Fibroblast of skin of left biceps (primary cell): ENCODE measurements around the gene ROBO1.

Experiments
- DNase-seq, 2 experiments: peaks; one replicate each; pipeline ENCODE4 v3.0.0-alpha.2; 2013; ENCODE audit warnings: low read depth in 2 of 2

The ROBO1 gene

DNA sequence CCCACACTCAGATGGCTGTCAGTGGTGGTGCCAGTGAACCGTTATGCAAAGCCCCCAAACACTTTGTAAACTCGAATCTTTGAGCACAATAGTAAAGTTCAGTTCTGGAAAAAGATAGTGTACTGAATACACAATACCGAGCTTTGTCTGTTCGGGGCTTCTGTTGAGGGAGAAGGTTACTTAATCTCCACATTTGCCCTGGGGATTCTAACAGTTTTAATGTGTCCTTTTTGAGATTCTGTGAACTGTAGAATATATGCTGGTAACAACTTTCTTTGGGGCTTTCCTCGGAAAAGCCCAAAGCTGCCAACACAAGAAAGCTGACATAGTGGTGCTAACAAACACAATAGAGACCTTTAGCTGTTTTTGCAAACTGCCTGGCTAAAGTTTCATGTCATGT, 686.5 kb downstream of the ROBO1 start:
- no peak for DNase-seq

- no peak for DNase-seq
Measured at GRCh38 chr3:79074558-79074957, 693.2 kb downstream of the ROBO1 start.

DNA sequence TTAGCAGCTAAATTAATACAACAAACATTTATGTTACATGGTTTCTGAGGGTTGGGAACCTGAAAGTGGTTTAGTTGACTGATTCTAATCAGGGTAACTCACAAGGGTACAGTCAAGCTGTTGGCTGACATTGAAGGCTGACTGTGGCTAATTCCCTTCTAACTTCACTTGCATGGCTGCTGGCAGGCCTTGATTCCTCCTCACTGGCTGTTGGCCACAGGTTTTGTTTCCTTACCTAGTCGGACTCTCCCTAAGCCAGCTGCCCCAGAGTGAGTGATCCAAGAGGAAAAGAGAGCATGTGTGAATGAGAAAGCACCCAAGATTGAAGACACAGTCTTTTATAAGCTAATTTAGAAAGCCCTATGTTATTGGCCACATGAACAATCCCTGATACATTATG, 700.1 kb downstream of the ROBO1 start:
- no peak for DNase-seq

DNA sequence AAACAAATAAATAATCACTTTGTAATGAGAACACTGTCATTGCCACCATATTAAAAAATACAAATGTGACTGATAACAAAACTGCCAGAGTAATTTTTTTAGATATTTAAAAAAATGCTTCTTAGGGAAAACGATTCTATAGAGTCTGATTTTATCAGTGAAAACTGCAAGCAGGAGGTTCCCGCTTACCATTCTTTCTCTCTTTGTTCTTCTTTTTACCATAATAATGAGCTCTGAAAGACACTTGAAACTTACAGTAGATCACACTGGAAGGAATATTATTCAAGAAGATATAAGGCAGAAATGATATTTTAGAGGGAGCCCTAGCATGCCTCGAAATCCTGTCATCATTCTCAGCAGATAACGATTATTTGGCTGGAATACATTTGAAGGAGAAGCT, 701.3 kb downstream of the ROBO1 start:
- no peak for DNase-seq

DNA sequence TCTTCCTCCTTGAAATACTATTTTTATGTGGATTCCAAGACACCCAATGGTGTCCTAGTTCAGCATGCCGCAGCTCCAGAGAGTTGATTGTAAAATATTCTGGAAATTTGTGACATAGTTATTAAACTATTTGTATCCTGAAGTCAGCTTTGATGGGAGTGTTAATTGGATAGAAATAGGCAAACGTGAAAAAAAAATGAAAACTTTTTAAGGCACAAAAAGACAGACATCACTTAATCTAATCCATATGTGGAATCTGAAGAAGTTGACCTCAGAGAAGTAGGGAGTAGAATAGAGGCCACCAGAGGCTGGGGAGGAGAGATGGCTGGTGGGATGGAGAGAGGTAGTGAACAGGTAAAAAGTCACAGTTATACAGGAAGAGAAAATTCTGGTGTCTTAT, 704.2 kb downstream of the ROBO1 start:
- no peak for DNase-seq

GRCh38 chr3:79057756-79058155, 710.0 kb downstream of the ROBO1 start:
- DNase-seq = no peak

DNA sequence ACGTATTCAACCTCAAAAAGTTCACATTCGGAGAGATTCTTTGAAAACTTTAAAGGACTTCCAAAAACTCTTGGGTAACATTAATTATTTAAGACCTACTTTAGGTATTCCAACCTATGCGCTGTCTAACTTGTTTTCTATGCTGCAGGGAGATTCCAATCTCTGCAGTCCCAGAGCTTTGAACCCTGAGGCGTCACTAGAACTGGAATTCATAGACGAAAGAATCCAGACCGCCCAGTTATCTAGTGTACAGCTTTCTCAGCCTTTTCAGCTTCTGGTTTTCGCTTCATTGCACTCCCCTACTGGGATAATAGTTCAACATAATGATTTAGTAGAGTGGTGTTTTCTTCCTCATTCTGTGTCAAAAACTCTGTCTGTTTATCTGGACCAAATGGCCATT, 711.3 kb downstream of the ROBO1 start:
- no peak for DNase-seq

DNA sequence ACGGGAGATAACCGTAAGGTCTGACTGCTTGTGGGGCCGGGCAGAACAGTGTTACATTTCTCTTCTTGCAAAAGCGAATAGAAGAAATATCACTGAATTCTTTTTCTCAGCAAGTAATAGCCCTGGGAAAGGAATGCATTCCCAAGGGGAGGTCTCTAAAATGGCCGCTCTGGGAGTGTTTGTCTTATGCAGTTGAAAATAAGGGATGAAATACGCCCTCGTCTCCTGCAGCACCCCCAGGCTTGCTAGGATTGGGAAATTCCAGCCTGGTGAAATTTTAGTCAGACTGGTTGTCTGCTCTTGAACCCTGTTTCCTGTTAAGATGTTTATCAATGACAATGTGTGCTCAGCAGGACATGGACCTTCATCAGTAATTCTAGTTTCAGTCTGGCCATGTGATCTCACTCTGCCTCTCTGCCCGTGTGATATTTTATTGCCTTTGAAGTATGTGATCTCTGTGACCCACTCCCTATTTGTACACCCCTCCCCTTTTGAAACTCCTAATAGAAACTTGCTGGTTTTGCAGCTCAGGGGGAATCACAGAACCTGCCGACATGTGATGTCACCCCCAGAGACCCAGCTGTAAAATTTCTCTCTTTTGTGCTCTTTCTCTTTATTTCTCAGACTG, 715.6 kb downstream of the ROBO1 start:
- DNase-seq = no peak

DNA sequence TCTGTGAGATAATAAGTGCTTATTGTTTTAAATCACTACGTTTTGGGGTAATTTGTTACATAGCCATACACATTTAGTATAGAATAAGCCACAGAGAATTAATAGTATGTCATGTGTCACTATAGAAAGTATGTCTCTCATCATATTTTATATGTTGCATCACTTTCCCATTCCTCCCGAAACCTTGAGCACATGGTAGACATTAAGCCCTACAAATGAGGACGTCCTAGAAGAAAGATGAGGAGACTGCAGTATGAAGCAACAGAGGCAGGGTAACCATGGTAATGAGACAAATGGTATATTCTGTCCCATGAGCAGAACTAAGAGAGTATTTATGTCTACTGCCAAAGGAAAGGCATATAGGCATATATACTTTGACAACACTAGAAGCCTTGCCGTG, 720.2 kb downstream of the ROBO1 start:
- peak; percentile 59 to 60 for DNase-seq

DNA sequence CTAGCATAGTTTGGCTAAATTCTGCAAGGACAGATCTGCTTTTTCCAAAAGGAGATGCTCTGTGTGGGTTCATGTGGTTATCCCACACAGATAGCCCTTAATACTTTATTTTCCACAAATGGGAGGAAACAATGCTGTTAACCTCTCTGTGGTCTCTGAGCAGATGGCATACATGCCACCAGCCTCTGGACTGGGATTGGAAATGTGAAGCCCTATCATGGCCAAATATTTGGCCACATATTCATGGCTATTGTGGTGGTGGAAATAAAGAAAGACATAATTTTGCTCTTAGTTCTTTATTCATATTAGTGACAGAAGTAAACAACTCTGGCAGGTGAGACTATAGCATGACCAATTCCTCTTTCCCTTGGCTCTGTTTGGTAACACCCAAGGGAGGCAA, 726.2 kb downstream of the ROBO1 start:
- no peak for DNase-seq

DNA sequence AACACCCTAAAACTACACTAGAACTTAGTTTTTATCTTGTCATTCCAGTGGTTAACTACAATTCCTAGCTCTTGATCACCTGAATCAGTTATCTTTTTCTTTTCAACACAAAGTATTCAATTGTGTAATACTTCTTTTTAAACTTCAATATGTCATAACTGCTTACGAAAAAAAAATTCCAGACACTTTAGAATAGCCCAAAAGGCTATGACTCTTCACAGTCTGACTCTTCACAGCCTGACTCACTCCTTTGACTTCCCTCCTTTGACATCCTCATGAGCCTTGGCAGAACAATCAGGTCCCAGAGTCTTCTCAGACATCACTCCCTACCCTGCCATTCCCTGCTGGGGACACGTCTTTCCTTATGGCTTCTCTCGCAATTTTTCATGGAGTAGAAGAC, 727.1 kb downstream of the ROBO1 start:
- peak in 1 of 2 experiments; percentile 51 for DNase-seq

GRCh38 chr3:79040091-79040490, 727.7 kb downstream of the ROBO1 start:
- DNase-seq = no peak

DNA sequence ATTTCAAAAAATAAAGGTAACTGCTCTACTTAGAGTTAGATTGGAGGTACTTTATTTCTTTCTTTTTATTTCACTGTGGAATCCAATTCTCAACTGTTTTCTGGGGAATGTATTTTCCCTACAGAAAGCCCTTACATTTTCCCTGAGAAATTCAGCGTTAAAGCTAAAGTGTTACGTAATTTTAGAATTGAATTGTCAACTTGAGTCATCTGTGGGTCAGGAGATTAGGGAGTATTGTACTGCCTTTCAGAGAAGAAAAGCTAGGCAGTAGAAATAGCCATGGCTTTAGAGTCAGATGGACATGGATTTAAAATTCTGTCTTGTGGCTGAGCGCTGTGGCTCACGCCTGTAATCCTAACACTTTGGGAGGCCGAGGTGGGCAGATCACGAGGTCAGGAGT, 728.6 kb downstream of the ROBO1 start:
- no peak for DNase-seq

GRCh38 chr3:79038636-79039035, 729.2 kb downstream of the ROBO1 start:
- no peak for DNase-seq

GRCh38 chr3:79038057-79038456, 729.7 kb downstream of the ROBO1 start:
- no peak for DNase-seq

DNA sequence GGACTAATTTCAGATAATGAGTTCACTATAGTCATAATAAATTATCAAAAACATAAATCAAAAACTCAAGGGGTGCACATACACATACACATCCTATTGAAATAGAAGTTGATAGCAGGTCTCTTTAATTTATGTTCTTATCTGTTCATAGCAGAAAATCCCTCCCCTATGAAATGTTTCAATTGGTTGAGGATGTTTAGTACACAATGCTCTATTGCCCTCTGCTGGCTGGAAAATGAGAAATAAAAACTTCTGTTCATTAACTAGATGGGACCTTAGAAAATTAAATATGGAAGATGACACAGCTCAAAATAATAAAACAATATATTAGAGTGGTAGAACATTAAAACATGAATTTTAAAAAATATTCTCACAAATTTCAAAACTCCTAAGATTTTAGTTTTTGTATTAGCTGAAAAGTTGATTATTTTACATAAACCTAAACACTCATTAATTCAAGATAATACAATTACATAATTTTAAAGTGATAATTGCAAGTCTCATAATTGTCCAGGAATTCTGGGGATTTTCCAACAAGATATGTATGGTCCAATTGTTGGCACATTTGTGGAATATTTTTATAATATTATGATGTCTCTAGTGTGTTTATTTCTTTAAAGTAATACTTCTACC, 735.0 kb downstream of the ROBO1 start:
- DNase-seq = no peak

DNA sequence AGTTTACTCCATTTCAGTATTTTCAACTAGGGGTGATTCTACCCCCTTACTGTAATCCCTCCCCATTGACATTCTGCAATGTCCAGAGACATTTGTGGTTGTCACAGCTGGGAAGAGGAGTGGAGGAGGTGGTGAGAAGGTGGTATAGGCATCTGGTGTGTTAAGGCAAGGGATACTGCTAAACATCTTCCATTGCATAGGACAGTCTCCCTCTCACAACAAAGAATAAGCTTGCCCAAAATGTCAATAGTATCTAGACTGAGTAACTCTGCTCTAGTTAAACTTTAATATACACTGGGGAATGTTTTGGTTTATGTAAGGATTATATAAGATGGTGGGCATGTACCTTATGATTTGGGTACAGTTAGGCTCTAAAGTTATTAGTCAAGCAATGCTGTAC, 737.6 kb downstream of the ROBO1 start:
- no peak for DNase-seq

- no peak for DNase-seq
Measured at GRCh38 chr3:79028916-79029315, 738.9 kb downstream of the ROBO1 start.

- no peak for DNase-seq
Measured at GRCh38 chr3:79027593-79027992, 740.2 kb downstream of the ROBO1 start.

GRCh38 chr3:79019924-79020173, 747.9 kb downstream of the ROBO1 start:
- DNase-seq = no peak

DNA sequence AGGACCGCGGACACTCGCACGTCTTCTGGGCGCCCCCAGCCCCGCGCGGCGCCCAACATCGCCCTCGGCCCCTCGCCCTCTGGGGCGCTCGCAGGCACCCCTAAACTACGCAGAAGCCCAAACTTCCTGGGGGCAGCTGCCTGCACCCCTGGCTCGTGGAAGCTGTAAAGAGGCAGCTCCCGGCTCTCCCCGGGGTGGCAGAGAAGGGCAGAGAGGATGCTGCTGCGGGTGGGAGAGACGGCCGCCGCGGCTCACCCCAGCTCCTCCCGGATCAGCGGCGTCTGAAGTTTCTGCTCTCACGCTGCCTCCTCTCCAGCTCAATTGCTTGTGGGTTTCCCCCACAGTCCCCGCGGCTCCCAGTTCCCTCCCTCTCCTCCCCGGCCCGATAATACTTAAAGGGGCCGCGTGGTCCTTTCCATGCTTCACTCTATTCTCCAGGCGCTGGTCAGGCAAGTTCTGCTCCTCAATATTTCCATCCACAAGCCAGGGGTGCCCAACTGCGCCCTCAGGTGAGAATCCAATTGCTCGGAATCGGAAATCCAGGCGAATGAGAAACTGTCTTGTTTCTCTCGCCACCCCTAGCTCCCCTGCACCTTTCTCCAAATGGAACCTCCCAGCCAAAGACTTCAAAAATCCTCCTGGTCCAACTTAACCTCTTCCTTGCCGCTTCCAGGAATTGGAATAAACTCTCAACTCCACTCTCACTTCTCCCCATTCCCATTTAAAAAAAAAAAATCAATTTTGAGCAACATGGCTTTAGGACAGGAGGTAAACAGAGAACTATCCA, 748.5 kb downstream of the ROBO1 start:
- peak; percentile 81 to 85 for DNase-seq

GRCh38 chr3:79018671-79019136, 749.1 kb downstream of the ROBO1 start:
- DNase-seq = no peak

GRCh38 chr3:79018265-79018664, 749.5 kb downstream of the ROBO1 start:
- DNase-seq = no peak
